HepG2 (cell line): ENCODE measurements around the gene PCNP. TPM values are rescaled to one million over a fixed set of nuclear protein-coding genes. Genes with fewer than 3 reads are reported as not detected.

ENCODE experiments used
- ATAC-seq: fragments of 200-7000 bp; cut with Tn5 transposase; 3 replicates; pipeline ENCODE4 v1.9.1; 2020; ENCODE audit warnings: mild to moderate bottlenecking, moderate library complexity
- BruUV-seq: library from RNA; stranded (reverse); fragments of 400-500 nt; replicated peaks from 2 replicates; lab custom pipeline; 2021; lab: Mats Ljungman, UMichigan
- CTCF ChIA-PET: fragments of 300-600 bp; formaldehyde crosslinking; extraction: SDS; loops from one replicate; lab custom pipeline; 2021; ENCODE audit warnings: low total read pairs, inconsistent platforms, low intra/inter-chr PET ratio; lab: Yijun Ruan, JAX
- POLR2A ChIA-PET: fragments of 350-600 bp; sonication (Branson Sonifier 250); formaldehyde crosslinking; loops from one replicate; lab custom pipeline; 2020; ENCODE audit warnings: antibody characterized with exemption, inconsistent platforms; lab: Yijun Ruan, JAX
- DNase-seq: peaks from one replicate; pipeline ENCODE4 v3.0.0-alpha.2; 2015; ENCODE audit warnings: low spot score
- FAIRE-seq: peaks from 3 replicates; lab custom pipeline; 2011; peaks lifted over from hg19 to GRCh38; lab: Jason Lieb, UNC
- H2AFZ ChIP-seq: one replicate; pipeline ENCODE4 v1.6.1; 2011; ENCODE audit warnings: low read length, inconsistent platforms
- H3K27ac ChIP-seq: fragments of 300-600 bp; 3 replicates; pipeline ENCODE4 v1.8.0; 2011; ENCODE audit warnings: mixed run types, mild to moderate bottlenecking, mixed read lengths, low read length, inconsistent platforms; ENCODE audit not compliant: insufficient read depth; ENCODE audit errors: extremely low read length
- H3K27me3 ChIP-seq, 2 experiments: fragments of 200-600 bp in 1 of 2; 2 replicates in 1 of 2; 3 replicates in 1 of 2; pipeline versions ENCODE4 v1.6.0 to v1.8.0; 2011; ENCODE audit warnings: low read length in 2 of 2, mild to moderate bottlenecking in 2 of 2, moderate library complexity in 2 of 2, inconsistent platforms in 1 of 2; ENCODE audit not compliant: insufficient read depth in 2 of 2, control insufficient read depth in 1 of 2
- H3K36me3 ChIP-seq, 2 experiments: fragments of 200-600 bp in 1 of 2; replicated peaks in 1 of 2; 2 replicates in 1 of 2; 3 replicates in 1 of 2; pipeline versions ENCODE4 v1.5.1 to v1.8.0; 2011; ENCODE audit warnings: low read length in 2 of 2, inconsistent platforms in 1 of 2; ENCODE audit not compliant: insufficient read depth in 2 of 2, control insufficient read depth in 1 of 2
- H3K4me1 ChIP-seq: 2 replicates; pipeline ENCODE4 v1.5.1; 2012; ENCODE audit warnings: low read length, inconsistent platforms; ENCODE audit not compliant: insufficient read depth
- H3K4me2 ChIP-seq: 2 replicates; pipeline ENCODE4 v1.6.0; 2011; ENCODE audit warnings: low read depth, low read length, inconsistent platforms
- H3K4me3 ChIP-seq, 3 experiments: fragments of 200-600 bp in 1 of 3; sonication (generic), shearing (Covaris generic) in 1 of 3; replicated peaks in 1 of 3; 2 replicates each; pipeline ENCODE4 v1.5.1; 2011 to 2016; ENCODE audit warnings: low read length in 3 of 3, inconsistent platforms in 2 of 3, low read depth in 2 of 3, mild to moderate bottlenecking in 2 of 3, control low read depth in 1 of 3, mixed read lengths in 1 of 3; ENCODE audit not compliant: insufficient read depth in 1 of 3
- H3K79me2 ChIP-seq: one replicate; pipeline ENCODE4 v1.6.1; 2011; ENCODE audit warnings: low read length, inconsistent platforms; ENCODE audit not compliant: insufficient read depth
- H3K9ac ChIP-seq: 2 replicates; pipeline ENCODE4 v1.6.0; 2011; ENCODE audit warnings: mild to moderate bottlenecking, low read depth, low read length, inconsistent platforms; ENCODE audit not compliant: insufficient read depth
- H3K9me3 ChIP-seq: 2 replicates; pipeline ENCODE4 v1.5.1; 2012; ENCODE audit warnings: mild to moderate bottlenecking, low read length
- H4K20me1 ChIP-seq: 2 replicates; pipeline ENCODE4 v1.6.0; 2011; ENCODE audit warnings: inconsistent platforms, mild to moderate bottlenecking, low read length, moderate library complexity; ENCODE audit not compliant: insufficient read depth
- CREM ChIP-seq, 2 experiments: sonication (generic) in 1 of 2; formaldehyde crosslinking in 1 of 2; IDR thresholded peaks; 2 replicates each; pipeline versions ENCODE4 v1.4.0 to v1.6.1; 2016 to 2020; ENCODE audit warnings: antibody characterized with exemption in 1 of 2, mild to moderate bottlenecking in 1 of 2, missing genetic modification reagents in 1 of 2
- DMTF1 ChIP-seq: sonication (generic); formaldehyde crosslinking; IDR thresholded peaks from 2 replicates; pipeline ENCODE4 v1.4.0; 2020; ENCODE audit warnings: mild to moderate bottlenecking, missing genetic modification reagents
- HMGA1 ChIP-seq: sonication (generic); formaldehyde crosslinking; conservative IDR thresholded peaks from 2 replicates; pipeline ENCODE4 v1.4.0; 2020; ENCODE audit warnings: missing genetic modification reagents
- MED1 ChIP-seq: sonication (generic); formaldehyde crosslinking; IDR thresholded peaks from 2 replicates; pipeline ENCODE4 v1.4.0; 2020; ENCODE audit warnings: missing genetic modification reagents
- NR2F1 ChIP-seq, 2 experiments: fragments of 450-650 bp in 1 of 2; formaldehyde crosslinking in 1 of 2; IDR thresholded peaks; 2 replicates each; pipeline versions ENCODE4 v1.5.0 to v1.6.1; 2016 to 2020; ENCODE audit warnings: mild to moderate bottlenecking in 1 of 2, missing compliant biosample characterization in 1 of 2, missing genetic modification reagents in 1 of 2, moderate library complexity in 1 of 2
- WGBS: methylation state at CpG from one replicate; pipeline ENCODE4 v1.1.6; 2017; ENCODE audit warnings: low lambda C conversion rate; 5-methylcytosine and 5-hydroxymethylcytosine counted together
- in situ Hi-C: cut with HindIII; loops from 2 replicates; pipeline ENCODE4 v1.10.0; 2017; ENCODE audit warnings: low pct_unique_long_range_greater_than_20kb; ENCODE audit not compliant: extremely low pct_ligation_motif_present
- intact Hi-C: fragments of 100-400 bp; cut with micrococcal nuclease; formaldehyde crosslinking; loops from one replicate; pipeline ENCODE4 v1.10.0; 2022; ENCODE audit not compliant: unreplicated experiment
- polyA plus RNA-seq, 8 experiments: library from polyadenylated mRNA; depleted of rRNA in 3 of 8; stranded (reverse) in 7 of 8; unstranded in 1 of 8; fragments of >200 nt; fragmentation: Illumina TruSeq in 4 of 8; extraction: Trizol in 4 of 8; gene quantifications; 2 replicates each; pipeline versions ENCODE4 v1.2.1 to v1.2.3, GENCODE V29; 2011 to 2016; ENCODE audit warnings: low read depth in 4 of 8, missing spikeins in 1 of 8, mixed read lengths in 1 of 8; ENCODE audit not compliant: insufficient read depth in 1 of 8
- total RNA-seq, 5 experiments: library from RNA; depleted of rRNA; stranded (reverse); fragments of >200 nt; fragmentation: Illumina TruSeq; extraction: Trizol; gene quantifications; 2 replicates each; pipeline ENCODE4 v1.2.3, GENCODE V29; 2016; ENCODE audit warnings: low read depth in 1 of 5

The PCNP gene
- total and polyA plus RNA-seq, 2 of the 13 experiments (the other 11 are each of a cell fraction or from before 2014, with no cell fraction given) = 44.1 to 78.2 TPM

- in situ Hi-C loops = loop anchor here (25.0 kb wide), 2 partner anchors 405 to 580 kb away; no protein-coding TSS in a partner anchor
- H3K9ac ChIP-seq = no peak overlapping the region
- H3K9me3 ChIP-seq = no peaks in the 10 kb centered on the region
- ATAC-seq = no peak
- H3K36me3 ChIP-seq = no peaks in the 10 kb centered on the region
- intact Hi-C loops = no loop called here
- TF ChIP-seq CREM (IDR thresholded peaks at IDR 0.05) = no peak
- no peak for TF ChIP-seq CREM (CRISPR knock-in tag; IDR thresholded peaks at IDR 0.05)
- no peak for TF ChIP-seq HMGA1
- no peak for TF ChIP-seq NR2F1 (CRISPR knock-in tag; IDR thresholded peaks at IDR 0.05)
- no peak for TF ChIP-seq MED1 (CRISPR knock-in tag)
- no peak for TF ChIP-seq DMTF1 (CRISPR knock-in tag)
- H3K4me3 ChIP-seq = no peak overlapping the region
- CTCF ChIA-PET = no interaction called here
- peaks cover 6% of the 10 kb centered on the region; the same call in 1 of the 2 replicates for H3K4me1 ChIP-seq
- H3K27me3 ChIP-seq = peaks cover 0 to 6% of the 10 kb centered on the region in 2 experiments; a peak in 1 of 5 replicates
- no peaks in the 10 kb centered on the region for H3K79me2 ChIP-seq
- WGBS = 80% methylated on average over 3 of the region's 3 CpGs
- FAIRE-seq = no peak
- no peak for DNase-seq
- no peaks in the 10 kb centered on the region for H4K20me1 ChIP-seq
- H3K27ac ChIP-seq = no peak overlapping the region
- no peak overlapping the region for H3K4me2 ChIP-seq
- BruUV-seq = no TSS peak
- POLR2A ChIA-PET = no interaction called here
- H2AFZ ChIP-seq = no peak overlapping the region
Measured at GRCh38 chr3:101642441-101642840, 68.5 kb downstream of the PCNP start.
